HG03159 (cell line): ENCODE data around the gene TNFRSF25.

Source experiments
- ATAC-seq: cut with Tn5 transposase; IDR thresholded peaks from one replicate; pipeline ENCODE4 v1.9.1; 2021; ENCODE audit warnings: mild to moderate bottlenecking, moderate library complexity; ENCODE audit not compliant: unreplicated experiment

TNFRSF25 gene

GRCh38 chr1:6466023-6466422 is at the start of gene TNFRSF25:
TSS of gene TNFRSF25 (minus strand) at chr1:6466173. CDS start at chr1:6466107, 66 bp downstream.
- no peak for ATAC-seq

GRCh38 chr1:6515771-6516170 is 49.8 kb upstream of the TNFRSF25 start:
- ATAC-seq: no peak

- no peak for ATAC-seq
Observed at GRCh38 chr1:6513320-6513801, 47.4 kb upstream of the TNFRSF25 start.

- ATAC-seq: no peak
Observed at GRCh38 chr1:6512908-6513280, 46.9 kb upstream of the TNFRSF25 start.

GRCh38 chr1:6512245-6512907 is 46.4 kb upstream of the TNFRSF25 start:
- no peak for ATAC-seq

GRCh38 chr1:6511561-6512244 is 45.7 kb upstream of the TNFRSF25 start:
- no peak for ATAC-seq

GRCh38 chr1:6511056-6511455 is 45.1 kb upstream of the TNFRSF25 start:
- no peak for ATAC-seq

GRCh38 chr1:6510493-6510892 is 44.5 kb upstream of the TNFRSF25 start:
- no peak for ATAC-seq

- no peak for ATAC-seq
Observed at GRCh38 chr1:6509919-6510291, 43.9 kb upstream of the TNFRSF25 start.

GRCh38 chr1:6509220-6509918 is 43.4 kb upstream of the TNFRSF25 start:
- ATAC-seq: no peak

GRCh38 chr1:6508816-6509189 is 42.8 kb upstream of the TNFRSF25 start:
- ATAC-seq: no peak

- ATAC-seq: no peak
Observed at GRCh38 chr1:6508154-6508815, 42.3 kb upstream of the TNFRSF25 start.

- ATAC-seq: no peak
Observed at GRCh38 chr1:6507461-6507911, 41.5 kb upstream of the TNFRSF25 start.

GRCh38 chr1:6507037-6507428 is 41.1 kb upstream of the TNFRSF25 start:
- ATAC-seq: no peak

GRCh38 chr1:6506210-6507036 is 40.5 kb upstream of the TNFRSF25 start:
- ATAC-seq: no peak

GRCh38 chr1:6505367-6506209 is 39.6 kb upstream of the TNFRSF25 start:
- ATAC-seq: no peak

GRCh38 chr1:6504887-6505286 is 38.9 kb upstream of the TNFRSF25 start:
- no peak for ATAC-seq

- no peak for ATAC-seq
Observed at GRCh38 chr1:6503884-6504602, 38.1 kb upstream of the TNFRSF25 start.
